Thymus (tissue), 11 donors: ENCODE data around the gene TMIGD2. TPM values are rescaled to one million over a fixed set of nuclear protein-coding genes. Genes with fewer than 3 reads are reported as not detected.
A peak's percentile ranks its signal among the peaks of the same experiment; 100 is the strongest.

ENCODE experiments used
- DNase-seq, 9 donors: peaks; one replicate each; pipeline ENCODE4 v3.0.0-alpha.2; 2013; ENCODE audit warnings: low spot score in 9 of 9, low read depth in 6 of 9, missing footprints in 1 of 9
- H3K27ac ChIP-seq, 2 donors: one replicate each; pipeline ENCODE4 v1.5.1; 2013; ENCODE audit warnings: control low read depth in 1 of 2, low read depth in 1 of 2, low read length in 1 of 2, mild to moderate bottlenecking in 1 of 2, moderate library complexity in 1 of 2
- H3K27me3 ChIP-seq, 2 donors: one replicate each; pipeline ENCODE4 v1.5.1; 2013; ENCODE audit warnings: low read length in 1 of 2; ENCODE audit not compliant: control insufficient read depth in 2 of 2, insufficient read depth in 1 of 2
- H3K36me3 ChIP-seq, 2 donors: one replicate each; pipeline ENCODE4 v1.5.1; 2013; ENCODE audit warnings: low read length in 1 of 2, mild to moderate bottlenecking in 1 of 2, moderate library complexity in 1 of 2; ENCODE audit not compliant: control insufficient read depth in 2 of 2, insufficient read depth in 2 of 2
- H3K4me1 ChIP-seq, 2 donors: one replicate each; pipeline ENCODE4 v1.5.1; 2013; ENCODE audit warnings: low read length in 2 of 2; ENCODE audit not compliant: control insufficient read depth in 2 of 2, insufficient read depth in 2 of 2
- H3K4me3 ChIP-seq, 2 donors: one replicate each; pipeline ENCODE4 v1.5.1; 2013; ENCODE audit warnings: low read length in 2 of 2, control low read depth in 1 of 2, mild to moderate bottlenecking in 1 of 2
- H3K9me3 ChIP-seq, 2 donors: one replicate each; pipeline ENCODE4 v1.5.1; 2013; ENCODE audit warnings: low read length in 1 of 2, mild to moderate bottlenecking in 1 of 2; ENCODE audit not compliant: control insufficient read depth in 2 of 2, insufficient read depth in 1 of 2
- WGBS: extraction: QIAGEN DNeasy Blood & Tissue Kit; methylation state at CpG from one replicate; pipeline ENCODE4 v1.1.7; 2013; 5-methylcytosine and 5-hydroxymethylcytosine counted together
- polyA plus RNA-seq: library from polyadenylated mRNA; stranded (reverse); fragments of 200-250 nt; gene quantifications from one replicate; pipeline ENCODE4 v1.2.3, GENCODE V29; 2013
- total RNA-seq: library from RNA; stranded (reverse); fragments of 120-200 nt; gene quantifications from one replicate; pipeline ENCODE4 v1.2.4, GENCODE V29; 2013
- donor health status: healthy.

TMIGD2 gene
- total and polyA plus RNA-seq, 2 donors = 64.8 to 87.9 TPM

DNA sequence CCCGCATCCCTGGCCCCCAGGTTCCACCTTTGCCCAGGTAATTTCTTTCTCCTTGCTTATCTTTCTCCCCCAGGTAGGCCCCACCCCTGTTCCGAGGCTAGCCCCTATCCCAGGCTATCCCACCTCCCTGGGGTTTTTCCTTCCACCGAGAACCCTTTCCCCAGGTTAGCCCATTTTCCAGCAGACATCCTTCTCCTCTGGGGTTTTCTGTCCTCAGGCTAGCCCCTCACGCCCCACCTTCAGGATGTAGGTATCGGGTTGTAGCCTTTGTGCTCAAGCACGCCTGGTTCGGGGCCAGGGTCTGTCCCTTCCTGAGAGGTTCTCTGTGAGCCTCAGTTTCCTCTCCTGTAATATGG lies 3.0 kb upstream of the TMIGD2 start:
- Histone ChIP-seq H3K27me3 (no peaks in the 10 kb centered on the region), H3K36me3 (peaks cover 0 to under 1% of the 10 kb centered on the region in 2 donors), H3K4me3 (peak overlapping the region in 1 of 2 donors; percentile 66), H3K9me3 (no peaks in the 10 kb centered on the region), H3K4me1 (peaks cover 16 to 48% of the 10 kb centered on the region in 2 donors), H3K27ac (no peak overlapping the region)
- DNase-seq = no peak
- WGBS = 89% methylated on average over 7 of the region's 7 CpGs

DNA sequence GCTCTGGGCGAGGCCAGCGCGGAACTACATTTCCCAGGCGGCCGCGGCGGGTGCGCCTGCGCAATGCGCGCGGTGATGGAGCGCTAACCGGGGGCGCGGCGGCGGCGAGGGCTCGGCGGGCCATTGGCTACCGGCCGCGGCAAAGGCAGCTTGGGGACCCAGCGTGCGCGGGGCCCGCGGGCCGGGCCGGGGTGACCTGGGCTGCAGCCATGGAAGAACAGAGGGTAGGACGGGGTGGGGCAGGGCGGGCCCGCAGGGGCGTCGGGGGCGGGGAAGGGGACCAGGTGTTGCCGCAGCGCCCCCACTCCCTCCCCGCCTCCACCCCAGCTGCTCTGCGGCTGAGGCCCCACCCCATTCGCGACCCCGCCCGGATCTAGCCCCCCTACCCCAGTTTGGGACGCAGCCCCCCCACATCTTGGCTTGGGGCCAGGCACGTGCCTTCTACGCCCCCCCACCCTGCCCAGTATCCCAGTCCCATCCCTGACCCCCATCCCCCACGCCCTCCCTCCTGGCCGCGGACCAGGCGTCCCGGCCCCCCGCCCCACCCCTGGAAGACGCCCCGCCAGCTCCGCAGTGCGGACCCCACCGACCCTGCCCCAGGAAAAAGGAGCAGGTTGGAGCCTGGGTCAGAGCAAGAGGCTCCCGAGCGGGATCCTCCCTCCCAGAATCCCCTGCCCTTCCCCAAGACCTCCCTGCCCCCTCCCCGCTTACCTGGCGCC lies 2.5 kb upstream of the TMIGD2 start, which contains the start of gene FSD1:
Gene FSD1, plus strand, starts transcription at position 61 of the 719 bp plus-strand sequence. Its CDS starts 149 bp downstream, at position 210.
- WGBS = 14% methylated on average over 63 of the region's 63 CpGs
- Histone ChIP-seq H3K36me3 (no peaks in the 10 kb centered on the region), H3K9me3 (no peaks in the 10 kb centered on the region), H3K27me3 (no peaks in the 10 kb centered on the region), H3K4me1 (peaks cover 16 to 50% of the 10 kb centered on the region in 2 donors), H3K27ac (peak within 1 kb of the TSS; percentile 94 to 97), H3K4me3 (peak within 1 kb of the TSS; percentile 27 to 66)
- DNase-seq = peak in 6 of 9 donors; percentile 57 to 85 (median 71)

DNA sequence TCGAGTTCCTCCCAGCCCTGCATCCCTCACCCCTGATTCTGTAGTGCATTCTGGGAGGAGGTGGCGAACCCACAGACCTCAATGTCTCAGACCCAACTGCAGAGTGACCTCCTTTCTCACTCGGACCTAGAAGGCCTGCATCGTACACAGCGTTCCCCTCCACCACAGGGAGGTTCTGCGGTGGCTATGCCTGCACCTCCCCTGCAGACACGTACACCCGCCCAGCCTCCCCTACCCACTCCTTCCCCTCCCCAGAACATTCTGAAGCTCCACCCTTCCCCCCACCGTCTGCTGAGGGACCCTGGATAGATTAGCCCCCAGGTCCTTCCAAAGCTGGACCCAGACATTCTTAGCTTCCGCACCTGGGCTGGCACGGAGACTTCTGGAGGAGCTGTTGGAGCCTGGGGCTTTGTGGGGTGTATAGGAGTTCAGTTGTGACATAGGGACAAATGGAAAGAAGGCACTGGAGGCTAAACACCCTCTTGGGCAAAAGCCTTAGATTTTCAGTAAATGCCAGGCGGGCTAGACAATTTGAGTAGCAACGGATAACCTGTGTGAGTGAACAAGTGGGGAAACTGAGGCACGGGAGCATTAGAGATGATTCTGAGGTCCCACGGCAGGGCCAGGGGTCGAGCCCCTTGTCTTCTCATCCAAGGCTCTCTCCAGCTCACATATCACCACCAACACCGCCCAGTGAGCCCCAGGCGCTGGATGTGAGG lies 1.8 kb upstream of the TMIGD2 start:
- Histone ChIP-seq H3K4me1 (peaks cover 22 to 58% of the 10 kb centered on the region in 2 donors), H3K36me3 (no peaks in the 10 kb centered on the region), H3K4me3 (peak overlapping the region in 1 of 2 donors; percentile 66), H3K9me3 (no peaks in the 10 kb centered on the region), H3K27me3 (no peaks in the 10 kb centered on the region), H3K27ac (peak overlapping the region; percentile 83 to 94)
- peak in 5 of 9 donors; percentile 28 to 58 (median 48) for DNase-seq
- WGBS = 56% methylated on average over 18 of the region's 18 CpGs

DNA sequence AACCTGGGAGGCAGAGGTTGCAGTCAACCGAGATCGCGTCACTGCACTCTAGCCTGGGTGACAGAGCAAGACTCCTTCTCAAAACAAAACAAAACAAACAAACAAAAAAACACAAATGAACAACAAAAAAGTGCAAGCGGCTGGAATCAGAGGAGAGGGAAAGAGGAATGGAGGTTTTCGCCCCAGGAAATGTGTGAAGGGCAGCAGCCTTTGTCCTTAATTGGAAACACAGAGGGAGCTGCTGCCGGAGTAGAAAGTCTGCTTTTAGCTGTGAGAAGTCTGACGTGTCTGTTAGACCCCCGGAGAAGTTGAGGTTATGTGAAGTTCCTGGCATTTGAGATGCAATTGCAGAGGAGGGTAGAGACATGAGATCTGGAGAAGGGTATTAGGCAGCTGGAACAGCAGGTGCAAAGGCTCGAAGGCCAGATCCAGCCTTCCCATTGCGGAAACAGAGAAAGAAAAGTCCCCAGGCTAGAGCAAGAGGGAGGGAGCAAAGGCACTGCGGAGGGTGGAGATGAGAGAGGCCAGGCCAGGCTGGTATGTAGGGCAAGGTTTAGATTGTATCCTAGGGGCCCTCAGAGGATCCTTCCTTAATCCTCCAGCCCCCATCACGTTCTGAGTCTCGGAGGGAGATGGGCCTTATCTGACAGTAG lies 473 bp downstream of the TMIGD2 start:
- peaks cover 10 to 15% of the 10 kb centered on the region in 2 donors for H3K36me3 ChIP-seq
- no peaks in the 10 kb centered on the region for H3K9me3 ChIP-seq
- 34% methylated on average over 13 of the region's 13 CpGs for WGBS
- H3K4me1 ChIP-seq = peaks cover 32 to 80% of the 10 kb centered on the region in 2 donors
- peak overlapping the region; percentile 68 to 69 for H3K4me3 ChIP-seq
- H3K27me3 ChIP-seq = no peaks in the 10 kb centered on the region
- peak overlapping the region; percentile 94 to 97 for H3K27ac ChIP-seq
- DNase-seq = peak in 7 of 9 donors; percentile 18 to 72 (median 44)

DNA sequence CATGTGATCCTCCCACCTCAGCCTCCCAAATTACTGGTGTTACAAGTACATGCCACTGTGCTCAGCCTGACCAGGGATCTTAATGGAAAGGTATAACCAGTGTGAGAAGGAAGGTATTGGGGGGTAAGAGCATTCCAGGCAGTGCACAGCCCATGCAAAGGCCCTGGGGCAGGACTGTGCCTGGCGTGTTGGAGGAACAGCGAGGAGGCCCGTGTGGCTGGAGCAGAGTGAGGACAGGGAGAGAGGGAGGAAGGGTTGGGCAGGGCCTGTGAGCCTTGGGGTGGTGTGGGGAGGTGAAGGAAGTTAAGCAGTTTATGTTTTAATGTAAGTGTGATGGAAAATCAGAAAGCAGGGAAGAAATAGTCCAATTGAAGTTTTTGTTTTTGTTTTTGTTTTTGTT lies 1.6 kb downstream of the TMIGD2 start:
- Histone ChIP-seq H3K27ac (peak overlapping the region; percentile 33 to 94), H3K27me3 (no peaks in the 10 kb centered on the region), H3K36me3 (peaks cover 10 to 20% of the 10 kb centered on the region in 2 donors), H3K4me1 (peaks cover 40 to 86% of the 10 kb centered on the region in 2 donors), H3K9me3 (no peaks in the 10 kb centered on the region), H3K4me3 (peak overlapping the region in 1 of 2 donors; percentile 68)
- DNase-seq = no peak
- 97% methylated on average over 3 of the region's 3 CpGs for WGBS

DNA sequence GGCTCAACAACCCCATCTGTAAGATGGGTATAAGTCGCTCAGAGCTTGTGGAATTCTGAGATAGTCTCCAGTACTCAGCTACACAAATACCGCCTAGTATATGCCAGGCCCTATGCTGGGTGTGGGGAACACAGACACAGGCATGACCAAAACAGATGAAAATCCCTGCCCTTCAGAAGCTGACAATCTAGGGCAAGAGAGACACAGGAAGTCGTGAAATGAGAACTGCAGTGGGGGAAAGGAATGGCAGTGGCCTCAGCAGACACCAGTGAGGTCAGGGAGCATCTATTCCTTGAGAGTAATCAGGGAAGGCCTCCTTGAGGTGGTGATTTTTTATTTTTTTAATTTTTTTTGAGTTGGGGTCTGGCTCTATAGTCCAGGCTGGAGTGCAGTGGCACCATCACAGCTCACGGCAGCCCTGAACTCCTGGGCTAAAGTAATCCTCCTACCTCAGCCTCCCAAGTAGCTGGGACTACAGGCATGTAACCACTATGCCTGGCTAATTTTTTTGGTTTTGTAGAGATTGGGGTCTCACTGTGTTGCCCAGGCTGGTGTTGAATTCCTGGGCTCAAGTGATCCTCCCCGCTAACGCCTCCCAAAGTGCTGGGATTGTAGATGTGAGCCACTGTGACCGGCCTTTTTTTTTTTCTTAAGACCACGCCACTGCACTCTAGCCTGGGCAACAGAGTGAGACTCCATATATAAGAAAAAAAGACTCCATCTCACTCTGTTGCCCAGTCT lies 3.2 kb downstream of the TMIGD2 start:
- peak overlapping the region in 1 of 2 donors; percentile 59 for H3K27ac ChIP-seq
- WGBS = 90% methylated on average over 8 of the region's 8 CpGs
- no peaks in the 10 kb centered on the region for H3K9me3 ChIP-seq
- peak in 2 of 9 donors; percentile 38 to 57 for DNase-seq
- H3K4me3 ChIP-seq = no peak overlapping the region
- no peaks in the 10 kb centered on the region for H3K27me3 ChIP-seq
- H3K36me3 ChIP-seq = peaks cover 20 to 27% of the 10 kb centered on the region in 2 donors
- H3K4me1 ChIP-seq = peaks cover 36 to 76% of the 10 kb centered on the region in 2 donors

DNA sequence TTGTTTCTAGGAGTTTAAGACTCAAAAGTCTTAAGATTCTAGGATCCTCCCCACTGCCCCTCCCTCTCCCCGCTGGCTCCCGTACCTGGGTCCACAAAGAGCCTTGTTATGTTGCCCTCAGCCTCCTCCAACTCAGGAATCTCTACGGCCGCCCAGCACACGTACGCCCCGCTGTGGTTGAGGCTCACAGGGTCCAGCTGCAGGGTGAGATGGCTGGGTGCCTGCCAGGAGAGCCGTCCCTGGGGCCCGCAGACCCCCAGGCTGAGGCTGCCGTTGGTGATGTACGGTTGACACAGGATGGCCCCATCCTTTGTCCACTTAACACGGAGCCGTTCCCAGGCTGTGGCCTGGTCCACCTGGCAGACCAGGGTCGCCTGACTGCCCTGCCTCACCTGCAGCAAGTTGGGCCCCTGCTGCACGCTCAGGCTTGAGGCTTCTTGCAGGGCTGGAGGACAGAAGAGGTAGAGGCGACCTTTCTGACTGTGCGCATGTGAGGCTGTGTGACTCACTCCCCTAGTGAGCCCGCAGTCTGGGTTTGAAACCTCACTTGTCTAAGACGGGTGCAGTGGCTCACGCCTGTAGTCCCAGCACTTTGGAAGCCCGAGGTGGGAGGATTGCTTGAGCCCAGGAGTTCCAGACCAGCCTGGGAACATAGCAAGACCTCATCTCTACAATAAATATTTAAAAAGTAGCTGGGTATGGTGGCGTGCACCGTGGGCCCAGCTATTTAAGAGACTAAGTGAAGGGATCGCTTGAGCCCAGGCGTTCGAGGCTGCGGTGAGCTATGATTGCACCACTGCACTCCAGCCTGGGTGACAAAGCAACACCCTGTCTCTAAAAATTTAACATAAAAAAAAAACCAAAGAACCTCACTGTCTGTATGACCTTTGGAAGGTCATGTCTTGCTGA lies 4.0 kb downstream of the TMIGD2 start:
- DNase-seq = no peak
- H3K36me3 ChIP-seq = peaks cover 26 to 27% of the 10 kb centered on the region in 2 donors
- WGBS = 91% methylated on average over 27 of the region's 27 CpGs
- no peaks in the 10 kb centered on the region for H3K27me3 ChIP-seq
- H3K9me3 ChIP-seq = no peaks in the 10 kb centered on the region
- H3K27ac ChIP-seq = peak overlapping the region in 1 of 2 donors; percentile 59
- no peak overlapping the region for H3K4me3 ChIP-seq
- peaks cover 28 to 68% of the 10 kb centered on the region in 2 donors for H3K4me1 ChIP-seq
